Measurements from ENCODE around the gene ZFAND2B. TPM values are rescaled to one million over a fixed set of nuclear protein-coding genes. Genes with fewer than 3 reads are reported as not detected.

Gene ZFAND2B
- total RNA-seq, 3 donors from 2014 or later: 27.0 to 35.3 (median 31.7) TPM

GRCh38 chr2:219207134-219207883 is 727 bp downstream of the ZFAND2B start:
- Mint-ChIP-seq H3K36me3 (ENCODE audit: insufficient read depth) (peaks cover 7% of the 10 kb centered on the region), H3K4me1 (ENCODE audit: low read depth) (peaks cover 32% of the 10 kb centered on the region), H3K9me3 (no peaks in the 10 kb centered on the region), H3K27me3 (ENCODE audit: low read depth) (no peaks in the 10 kb centered on the region), H3K4me3 (peak overlapping the region; percentile 84)
- ATAC-seq (peak in 1 of 2 donors; percentile 1), DNase-seq (no peak)

- no peaks in the 10 kb centered on the region for H3K9me3 Mint-ChIP-seq
- DNase-seq (no peak), ATAC-seq (no peak)
- H3K27me3 Mint-ChIP-seq (ENCODE audit: low read depth): no peaks in the 10 kb centered on the region
- peaks cover 32% of the 10 kb centered on the region for H3K4me1 Mint-ChIP-seq (ENCODE audit: low read depth)
- H3K4me3 Mint-ChIP-seq: peak overlapping the region; percentile 84
- peaks cover 7% of the 10 kb centered on the region for H3K36me3 Mint-ChIP-seq (ENCODE audit: insufficient read depth)
These were observed 1.5 kb downstream of the ZFAND2B start for GRCh38 chr2:219207884-219208740.

GRCh38 chr2:219209236-219210195 is 2.9 kb downstream of the ZFAND2B start:
- no peak overlapping the region for H3K4me3 Mint-ChIP-seq
- H3K4me1 Mint-ChIP-seq (ENCODE audit: low read depth): peaks cover 32% of the 10 kb centered on the region
- H3K36me3 Mint-ChIP-seq (ENCODE audit: insufficient read depth): peaks cover 13% of the 10 kb centered on the region
- no peak for DNase-seq
- no peaks in the 10 kb centered on the region for H3K27me3 Mint-ChIP-seq (ENCODE audit: low read depth)
- no peaks in the 10 kb centered on the region for H3K9me3 Mint-ChIP-seq
- ATAC-seq: no peak

- no peak for DNase-seq
- no peak for ATAC-seq
- H3K36me3 Mint-ChIP-seq (ENCODE audit: insufficient read depth): peaks cover 17% of the 10 kb centered on the region
- peaks cover 32% of the 10 kb centered on the region for H3K4me1 Mint-ChIP-seq (ENCODE audit: low read depth)
- no peak overlapping the region for H3K4me3 Mint-ChIP-seq
- no peaks in the 10 kb centered on the region for H3K27me3 Mint-ChIP-seq (ENCODE audit: low read depth)
- no peaks in the 10 kb centered on the region for H3K9me3 Mint-ChIP-seq
These were observed 3.8 kb downstream of the ZFAND2B start for GRCh38 chr2:219210196-219210885.

GRCh38 chr2:219210886-219211362 is 4.3 kb downstream of the ZFAND2B start:
- no peak for DNase-seq
- peaks cover 17% of the 10 kb centered on the region for H3K36me3 Mint-ChIP-seq (ENCODE audit: insufficient read depth)
- ATAC-seq: no peak
- peaks cover 32% of the 10 kb centered on the region for H3K4me1 Mint-ChIP-seq (ENCODE audit: low read depth)
- no peak overlapping the region for H3K4me3 Mint-ChIP-seq
- no peaks in the 10 kb centered on the region for H3K27me3 Mint-ChIP-seq (ENCODE audit: low read depth)
- no peaks in the 10 kb centered on the region for H3K9me3 Mint-ChIP-seq

GRCh38 chr2:219213026-219213415 is 6.4 kb downstream of the ZFAND2B start:
- Mint-ChIP-seq H3K27me3 (ENCODE audit: low read depth) (no peaks in the 10 kb centered on the region), H3K4me1 (ENCODE audit: low read depth) (peaks cover 28% of the 10 kb centered on the region), H3K4me3 (no peak overlapping the region), H3K9me3 (no peaks in the 10 kb centered on the region), H3K36me3 (ENCODE audit: insufficient read depth) (peaks cover 17% of the 10 kb centered on the region)
- DNase-seq (no peak), ATAC-seq (no peak)

- no peaks in the 10 kb centered on the region for H3K27me3 Mint-ChIP-seq (ENCODE audit: low read depth)
- no peak overlapping the region for H3K4me3 Mint-ChIP-seq
- DNase-seq (no peak), ATAC-seq (no peak)
- no peaks in the 10 kb centered on the region for H3K9me3 Mint-ChIP-seq
- H3K36me3 Mint-ChIP-seq (ENCODE audit: insufficient read depth): peaks cover 14% of the 10 kb centered on the region
- peaks cover 25% of the 10 kb centered on the region for H3K4me1 Mint-ChIP-seq (ENCODE audit: low read depth)
These were observed 7.0 kb downstream of the ZFAND2B start for GRCh38 chr2:219213486-219214071.

GRCh38 chr2:219214141-219214540 is 7.6 kb downstream of the ZFAND2B start:
- H3K4me3 Mint-ChIP-seq: no peak overlapping the region
- no peaks in the 10 kb centered on the region for H3K9me3 Mint-ChIP-seq
- no peak for ATAC-seq
- no peaks in the 10 kb centered on the region for H3K27me3 Mint-ChIP-seq (ENCODE audit: low read depth)
- peaks cover 14% of the 10 kb centered on the region for H3K36me3 Mint-ChIP-seq (ENCODE audit: insufficient read depth)
- no peak for DNase-seq
- peaks cover 24% of the 10 kb centered on the region for H3K4me1 Mint-ChIP-seq (ENCODE audit: low read depth)

- Mint-ChIP-seq H3K27me3 (ENCODE audit: low read depth) (no peaks in the 10 kb centered on the region), H3K9me3 (no peaks in the 10 kb centered on the region), H3K4me3 (no peak overlapping the region), H3K4me1 (ENCODE audit: low read depth) (peaks cover 24% of the 10 kb centered on the region), H3K36me3 (ENCODE audit: insufficient read depth) (peaks cover 14% of the 10 kb centered on the region)
- DNase-seq: no peak
- no peak for ATAC-seq
These were observed 8.2 kb downstream of the ZFAND2B start for GRCh38 chr2:219214786-219215185.

- H3K27me3 Mint-ChIP-seq (ENCODE audit: low read depth): no peaks in the 10 kb centered on the region
- H3K9me3 Mint-ChIP-seq: no peaks in the 10 kb centered on the region
- no peak overlapping the region for H3K4me3 Mint-ChIP-seq
- DNase-seq (no peak), ATAC-seq (no peak)
- peaks cover 22% of the 10 kb centered on the region for H3K4me1 Mint-ChIP-seq (ENCODE audit: low read depth)
- H3K36me3 Mint-ChIP-seq (ENCODE audit: insufficient read depth): peaks cover 14% of the 10 kb centered on the region
These were observed 9.4 kb downstream of the ZFAND2B start for GRCh38 chr2:219215871-219216534.

GRCh38 chr2:219216535-219216915 is 9.9 kb downstream of the ZFAND2B start:
- ATAC-seq: no peak
- H3K36me3 Mint-ChIP-seq (ENCODE audit: insufficient read depth): peaks cover 18% of the 10 kb centered on the region

GRCh38 chr2:219218217-219218731 is 11.7 kb downstream of the ZFAND2B start:
- Mint-ChIP-seq H3K9me3 (no peaks in the 10 kb centered on the region), H3K27me3 (ENCODE audit: low read depth) (no peaks in the 10 kb centered on the region), H3K4me1 (ENCODE audit: low read depth) (peaks cover 17% of the 10 kb centered on the region), H3K4me3 (peak overlapping the region; percentile 86), H3K36me3 (ENCODE audit: insufficient read depth) (peaks cover 17% of the 10 kb centered on the region)
- ATAC-seq: peak; percentile 49 to 59
- no peak for DNase-seq

More at GRCh38 chr2:219216535-219216915, 9.9 kb downstream of the ZFAND2B start:
- Mint-ChIP-seq H3K27me3 (ENCODE audit: low read depth) (no peaks in the 10 kb centered on the region), H3K4me1 (ENCODE audit: low read depth) (peaks cover 17% of the 10 kb centered on the region), H3K9me3 (no peaks in the 10 kb centered on the region), H3K4me3 (no peak overlapping the region)
- no peak for DNase-seq

Data from activated T-cell treated with anti-CD3 and anti-CD28 coated beads, Interleukin-2, amount 50 U/mL, for 4 hours (primary cell).